Loucy (cell line): ENCODE data around the gene FARSB.

Source experiments
- H2AFZ ChIP-seq: fragments of 200-600 bp; sonication (generic); 2 replicates; pipeline ENCODE4 v1.6.0; 2016; ENCODE audit warnings: antibody characterized with exemption, mild to moderate bottlenecking, low read length, moderate library complexity
- H3F3A ChIP-seq: fragments of 200-600 bp; 2 replicates; pipeline ENCODE4 v1.6.0; 2016; ENCODE audit warnings: antibody characterized with exemption, low read depth, mild to moderate bottlenecking
- H3K27me3 ChIP-seq: fragments of 200-600 bp; sonication (generic); 2 replicates; pipeline ENCODE4 v1.6.1; 2014; ENCODE audit warnings: low read length, mild to moderate bottlenecking; ENCODE audit not compliant: insufficient read depth, poor library complexity, severe bottlenecking
- H3K36me3 ChIP-seq: fragments of 200-600 bp; sonication (generic); 2 replicates; pipeline ENCODE4 v1.6.1; 2016; ENCODE audit warnings: low read length; ENCODE audit not compliant: insufficient read depth
- H3K4me1 ChIP-seq: fragments of 200-600 bp; sonication (generic); 2 replicates; pipeline ENCODE4 v1.5.1; 2014; ENCODE audit warnings: low read length, mild to moderate bottlenecking; ENCODE audit not compliant: insufficient read depth, poor library complexity, severe bottlenecking
- H3K4me2 ChIP-seq: fragments of 200-600 bp; sonication (generic); 2 replicates; pipeline ENCODE4 v1.6.0; 2014; ENCODE audit warnings: antibody characterized with exemption, low read length, low read depth, mild to moderate bottlenecking; ENCODE audit not compliant: poor library complexity, severe bottlenecking
- H3K4me3 ChIP-seq: fragments of 200-600 bp; sonication (generic); 2 replicates; pipeline ENCODE4 v1.5.1; 2014; ENCODE audit warnings: low read length, mild to moderate bottlenecking, mixed read lengths; ENCODE audit not compliant: poor library complexity, severe bottlenecking
- H3K79me2 ChIP-seq: fragments of 200-600 bp; sonication (generic); 2 replicates; pipeline ENCODE4 v1.6.1; 2014; ENCODE audit warnings: low read length; ENCODE audit not compliant: insufficient read depth
- H3K9ac ChIP-seq: fragments of 200-600 bp; sonication (generic); 2 replicates; pipeline ENCODE4 v1.6.0; 2014; ENCODE audit warnings: mild to moderate bottlenecking, low read depth, low read length, moderate library complexity; ENCODE audit not compliant: poor library complexity, severe bottlenecking
- H3K9me2 ChIP-seq: fragments of 200-600 bp; sonication (generic); replicated peaks from 2 replicates; pipeline ENCODE4 v1.6.1; 2016; ENCODE audit warnings: low read depth, low read length, mixed read lengths
- H3K9me3 ChIP-seq: fragments of 200-600 bp; sonication (generic); 2 replicates; pipeline ENCODE4 v1.6.1; 2014; ENCODE audit warnings: mild to moderate bottlenecking, antibody characterized with exemption, low read length, low read depth; ENCODE audit not compliant: insufficient read depth
- H4K20me1 ChIP-seq: fragments of 200-600 bp; sonication (generic); 2 replicates; pipeline ENCODE4 v1.6.0; 2014; ENCODE audit warnings: antibody characterized with exemption, low read length, mild to moderate bottlenecking; ENCODE audit not compliant: insufficient read depth, poor library complexity, severe bottlenecking
- CTCF ChIP-seq: fragments of 200-600 bp; sonication (generic); conservative IDR thresholded peaks from 2 replicates; pipeline ENCODE4 v1.5.1; 2014; ENCODE audit warnings: mild to moderate bottlenecking, antibody characterized with exemption, low read length
- EZH2phosphoT487 ChIP-seq: fragments of 200-600 bp; IDR thresholded peaks from 2 replicates; pipeline ENCODE4 v1.6.1; 2018; ENCODE audit warnings: antibody characterized with exemption, mild to moderate bottlenecking, moderate library complexity, borderline replicate concordance

The FARSB gene

GRCh38 chr2:222582928-222583327, 73.0 kb downstream of the FARSB start:
- no peak overlapping the region for H3K4me2 ChIP-seq
- no peaks in the 10 kb centered on the region for H3F3A ChIP-seq
- H3K27me3 ChIP-seq: no peaks in the 10 kb centered on the region
- peaks cover 6% of the 10 kb centered on the region for H3K4me1 ChIP-seq
- peaks cover 4% of the 10 kb centered on the region; the same call in 1 of the 2 replicates for H3K79me2 ChIP-seq
- no peaks in the 10 kb centered on the region for H3K9me2 ChIP-seq
- TF ChIP-seq CTCF (peak; percentile 40; the same call in 1 of the 2 replicates), EZH2phosphoT487 (no peak)
- H3K9ac ChIP-seq: no peak overlapping the region
- H3K36me3 ChIP-seq: peaks cover 6% of the 10 kb centered on the region; the same call in 1 of the 2 replicates
- no peak overlapping the region for H2AFZ ChIP-seq
- 0 out of 2 replicates have a peak, but pooled peaks cover 2% of the 10 kb centered on the region for H3K9me3 ChIP-seq
- H4K20me1 ChIP-seq: no peaks in the 10 kb centered on the region
- no peak overlapping the region for H3K4me3 ChIP-seq

GRCh38 chr2:222577341-222577740, 78.6 kb downstream of the FARSB start:
- Histone ChIP-seq H3K9me3 (no peaks in the 10 kb centered on the region), H3K4me1 (peaks cover 15% of the 10 kb centered on the region), H3F3A (no peaks in the 10 kb centered on the region), H3K4me2 (no peak overlapping the region), H3K36me3 (peaks cover 11% of the 10 kb centered on the region; the same call in 1 of the 2 replicates), H4K20me1 (no peaks in the 10 kb centered on the region), H2AFZ (no peak overlapping the region), H3K4me3 (no peak overlapping the region), H3K9ac (no peak overlapping the region), H3K9me2 (no peaks in the 10 kb centered on the region), H3K27me3 (no peaks in the 10 kb centered on the region), H3K79me2 (peaks cover 4% of the 10 kb centered on the region; the same call in 1 of the 2 replicates)
- TF ChIP-seq EZH2phosphoT487 (no peak), CTCF (no peak)

GRCh38 chr2:222576171-222577081, 79.5 kb downstream of the FARSB start:
- TF ChIP-seq CTCF: no peak
- no peak for TF ChIP-seq EZH2phosphoT487
- no peaks in the 10 kb centered on the region for H3F3A ChIP-seq
- H3K4me1 ChIP-seq: peaks cover 16% of the 10 kb centered on the region
- peaks cover 8% of the 10 kb centered on the region; the same call in 1 of the 2 replicates for H3K36me3 ChIP-seq
- no peak overlapping the region for H3K4me2 ChIP-seq
- peaks cover 4% of the 10 kb centered on the region; the same call in 1 of the 2 replicates for H3K79me2 ChIP-seq
- H3K9me2 ChIP-seq: no peaks in the 10 kb centered on the region
- no peaks in the 10 kb centered on the region for H3K27me3 ChIP-seq
- H3K4me3 ChIP-seq: no peak overlapping the region
- H3K9ac ChIP-seq: no peak overlapping the region
- H4K20me1 ChIP-seq: no peaks in the 10 kb centered on the region
- H2AFZ ChIP-seq: no peak overlapping the region
- no peaks in the 10 kb centered on the region for H3K9me3 ChIP-seq
